Measurements from ENCODE around the gene TMC3. TPM values are rescaled to one million over a fixed set of nuclear protein-coding genes. Genes with fewer than 3 reads are reported as not detected.

Gene TMC3
- polyA plus RNA-seq, 1 donor (not counting 4 experiments of a cell fraction or from before 2014, with no cell fraction given) = not detected

DNA sequence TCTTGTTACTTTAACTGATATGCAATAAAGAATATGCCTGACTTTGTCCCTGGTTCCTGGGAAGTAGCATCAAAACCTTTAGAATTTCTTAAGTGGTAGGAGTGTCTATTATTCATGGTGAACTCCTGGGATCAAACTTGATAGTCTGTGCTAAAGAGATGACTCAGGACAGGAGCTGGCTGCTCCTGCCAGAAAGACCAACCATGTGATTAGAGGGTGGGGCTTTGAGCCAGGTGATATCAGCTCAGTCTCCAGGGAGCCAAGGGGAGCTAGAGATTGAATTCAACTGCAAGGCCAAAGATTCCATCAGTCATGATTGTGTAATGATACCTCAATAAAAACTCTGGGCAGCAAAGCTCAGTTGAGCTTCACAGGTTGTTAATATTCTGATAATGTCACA, 20.6 kb upstream of the TMC3 start:
- Histone ChIP-seq H3K36me3 (ENCODE audit: control insufficient read depth in 2 of 2, extremely low read depth in 1 of 2, insufficient read depth in 2 of 2, low read length in 2 of 2) (no peaks in the 10 kb centered on the region), H3K9me3 (ENCODE audit: control insufficient read depth, low read depth, low read length) (no peaks in the 10 kb centered on the region), H3K4me3 (ENCODE audit: control insufficient read depth in 2 of 3, extremely low read depth in 1 of 3, insufficient read depth in 2 of 3, low read depth in 1 of 3, low read length in 3 of 3) (no peak overlapping the region), H3K4me1 (ENCODE audit: control insufficient read depth, extremely low read depth, insufficient read depth, low read length) (no peaks in the 10 kb centered on the region), H3K27me3 (ENCODE audit: control insufficient read depth, extremely low read depth, insufficient read depth, low read length) (no peaks in the 10 kb centered on the region), H3K9me1 (ENCODE audit: control insufficient read depth, extremely low read depth, insufficient read depth, low read length) (no peaks in the 10 kb centered on the region), H3K79me2 (ENCODE audit: control insufficient read depth, insufficient read depth, low read length) (no peaks in the 10 kb centered on the region), H3K9ac (ENCODE audit: control insufficient read depth, extremely low read depth, insufficient read depth, low read length) (no peak overlapping the region), H2AFZ (ENCODE audit: control insufficient read depth, low read length) (no peak overlapping the region), H3K27ac (ENCODE audit: control insufficient read depth, insufficient read depth, low read length) (no peak overlapping the region), H4K20me1 (ENCODE audit: control insufficient read depth, extremely low read depth, insufficient read depth, low read length) (no peaks in the 10 kb centered on the region), H3K4me2 (ENCODE audit: control insufficient read depth, extremely low read depth, insufficient read depth, low read depth, low read length) (no peak overlapping the region)
- TF ChIP-seq, protein P1, sequence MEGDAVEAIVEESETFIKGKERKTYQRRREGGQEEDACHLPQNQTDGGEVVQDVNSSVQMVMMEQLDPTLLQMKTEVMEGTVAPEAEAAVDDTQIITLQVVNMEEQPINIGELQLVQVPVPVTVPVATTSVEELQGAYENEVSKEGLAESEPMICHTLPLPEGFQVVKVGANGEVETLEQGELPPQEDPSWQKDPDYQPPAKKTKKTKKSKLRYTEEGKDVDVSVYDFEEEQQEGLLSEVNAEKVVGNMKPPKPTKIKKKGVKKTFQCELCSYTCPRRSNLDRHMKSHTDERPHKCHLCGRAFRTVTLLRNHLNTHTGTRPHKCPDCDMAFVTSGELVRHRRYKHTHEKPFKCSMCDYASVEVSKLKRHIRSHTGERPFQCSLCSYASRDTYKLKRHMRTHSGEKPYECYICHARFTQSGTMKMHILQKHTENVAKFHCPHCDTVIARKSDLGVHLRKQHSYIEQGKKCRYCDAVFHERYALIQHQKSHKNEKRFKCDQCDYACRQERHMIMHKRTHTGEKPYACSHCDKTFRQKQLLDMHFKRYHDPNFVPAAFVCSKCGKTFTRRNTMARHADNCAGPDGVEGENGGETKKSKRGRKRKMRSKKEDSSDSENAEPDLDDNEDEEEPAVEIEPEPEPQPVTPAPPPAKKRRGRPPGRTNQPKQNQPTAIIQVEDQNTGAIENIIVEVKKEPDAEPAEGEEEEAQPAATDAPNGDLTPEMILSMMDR (optimal IDR thresholded peaks at IDR 0.05 in 1 of 3, IDR thresholded peaks at IDR 0.05 in 1 of 3, conservative IDR thresholded peaks at IDR 0.05 in 1 of 3; ENCODE audit: extremely low read depth in 1 of 3, insufficient read depth in 2 of 3, low read length in 3 of 3) = no peak
- TF ChIP-seq EZH2 (IDR thresholded peaks at IDR 0.05; ENCODE audit: low read length) = no peak
- FAIRE-seq (no peak), DNase-seq (ENCODE audit: low read depth, low spot score) (no peak)
- dilution Hi-C loops (cut with MboI; ENCODE audit: extremely low pct_ligation_motif_present, low sequenced_read_pairs) = loop anchor here (5.0 kb wide), 1 partner anchor 102 kb away; no protein-coding TSS in a partner anchor

DNA sequence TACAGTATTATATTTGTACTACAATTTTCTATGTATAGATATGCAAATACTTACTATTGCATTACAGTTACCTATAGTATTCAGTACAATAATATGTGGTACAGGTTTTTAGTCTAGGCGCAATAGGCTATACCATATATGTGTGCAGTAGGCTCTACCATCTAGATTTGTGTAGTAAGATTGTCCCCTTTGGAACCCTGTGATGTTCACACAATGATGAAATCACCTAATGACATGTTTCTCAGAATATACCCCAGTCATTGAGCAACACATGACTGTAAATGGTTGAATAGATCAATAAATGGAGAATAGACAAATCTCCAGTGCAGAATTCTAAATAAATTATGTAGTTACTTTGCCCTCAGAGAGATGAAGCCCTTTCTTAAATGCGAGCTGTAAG, 17.6 kb upstream of the TMC3 start:
- Histone ChIP-seq H3K27ac (ENCODE audit: control insufficient read depth, insufficient read depth, low read length) (no peak overlapping the region), H3K79me2 (ENCODE audit: control insufficient read depth, insufficient read depth, low read length) (no peaks in the 10 kb centered on the region), H3K4me1 (ENCODE audit: control insufficient read depth, extremely low read depth, insufficient read depth, low read length) (no peaks in the 10 kb centered on the region), H3K27me3 (ENCODE audit: control insufficient read depth, extremely low read depth, insufficient read depth, low read length) (no peaks in the 10 kb centered on the region), H4K20me1 (ENCODE audit: control insufficient read depth, extremely low read depth, insufficient read depth, low read length) (no peaks in the 10 kb centered on the region), H2AFZ (ENCODE audit: control insufficient read depth, low read length) (no peak overlapping the region), H3K36me3 (ENCODE audit: control insufficient read depth in 2 of 2, extremely low read depth in 1 of 2, insufficient read depth in 2 of 2, low read length in 2 of 2) (no peaks in the 10 kb centered on the region), H3K9me1 (ENCODE audit: control insufficient read depth, extremely low read depth, insufficient read depth, low read length) (no peaks in the 10 kb centered on the region), H3K9ac (ENCODE audit: control insufficient read depth, extremely low read depth, insufficient read depth, low read length) (no peak overlapping the region), H3K4me2 (ENCODE audit: control insufficient read depth, extremely low read depth, insufficient read depth, low read depth, low read length) (no peak overlapping the region), H3K4me3 (ENCODE audit: control insufficient read depth in 2 of 3, extremely low read depth in 1 of 3, insufficient read depth in 2 of 3, low read depth in 1 of 3, low read length in 3 of 3) (no peak overlapping the region), H3K9me3 (ENCODE audit: control insufficient read depth, low read depth, low read length) (no peaks in the 10 kb centered on the region)
- DNase-seq (ENCODE audit: low read depth, low spot score) (no peak), FAIRE-seq (no peak)
- no peak for TF ChIP-seq EZH2 (IDR thresholded peaks at IDR 0.05; ENCODE audit: low read length)
- TF ChIP-seq, protein P1 (optimal IDR thresholded peaks at IDR 0.05 in 1 of 3, IDR thresholded peaks at IDR 0.05 in 1 of 3, conservative IDR thresholded peaks at IDR 0.05 in 1 of 3; ENCODE audit: extremely low read depth in 1 of 3, insufficient read depth in 2 of 3, low read length in 3 of 3) = no peak
- dilution Hi-C loops (cut with MboI; ENCODE audit: extremely low pct_ligation_motif_present, low sequenced_read_pairs) = no loop called here

Measured in keratinocyte (primary cell).